Uterus (tissue), 2 donors: Measurements from ENCODE around the gene LBHD1.

ENCODE experiments used
- CTCF ChIP-seq, 4 experiments: fragments of 200-600 bp in 2 of 4; fragments of 450-650 bp in 2 of 4; sonication (generic) in 2 of 4; IDR thresholded peaks; one replicate each; pipeline ENCODE4 v1.5.1; 2016 to 2019; ENCODE audit warnings: antibody characterized with exemption in 4 of 4, mild to moderate bottlenecking in 2 of 4, moderate library complexity in 1 of 4
- POLR2A ChIP-seq, 2 donors: fragments of 450-650 bp; IDR thresholded peaks; one replicate each; pipeline ENCODE4 v1.6.1; 2016; ENCODE audit warnings: antibody characterized with exemption in 2 of 2, mild to moderate bottlenecking in 1 of 2, moderate library complexity in 1 of 2

- TF ChIP-seq CTCF (IDR thresholded peaks at IDR 0.05) (no peak), POLR2A (IDR thresholded peaks at IDR 0.05) (no peak)
Measured at GRCh38 chr11:62706850-62707247, 34.8 kb upstream of the LBHD1 start.
